T47D (cell line): ENCODE results near the gene GBP7.

Experiments used
- DNase-seq, 2 experiments: peaks; one replicate each; pipeline versions ENCODE4 v3.0.0 to v3.0.0-alpha.2; 2011 to 2012; ENCODE audit warnings: low read depth in 1 of 2, low spot score in 1 of 2
- JUND ChIP-seq: IDR thresholded peaks from 2 replicates; pipeline ENCODE4 v1.6.1; 2012; ENCODE audit warnings: low read depth
- in situ Hi-C: cut with HindIII; loops from 2 replicates; pipeline ENCODE4 v1.10.0; 2016; ENCODE audit warnings: low sequenced_read_pairs, low pct_unique_long_range_greater_than_20kb

Gene GBP7

GRCh38 chr1:89085781-89086180 is 90.0 kb downstream of the GBP7 start:
- in situ Hi-C loops = no loop called here
- peak; percentile 36 to 76 for DNase-seq
- TF ChIP-seq JUND = no peak
